ENCODE measurements around the gene PTH1R.

The PTH1R gene

DNA sequence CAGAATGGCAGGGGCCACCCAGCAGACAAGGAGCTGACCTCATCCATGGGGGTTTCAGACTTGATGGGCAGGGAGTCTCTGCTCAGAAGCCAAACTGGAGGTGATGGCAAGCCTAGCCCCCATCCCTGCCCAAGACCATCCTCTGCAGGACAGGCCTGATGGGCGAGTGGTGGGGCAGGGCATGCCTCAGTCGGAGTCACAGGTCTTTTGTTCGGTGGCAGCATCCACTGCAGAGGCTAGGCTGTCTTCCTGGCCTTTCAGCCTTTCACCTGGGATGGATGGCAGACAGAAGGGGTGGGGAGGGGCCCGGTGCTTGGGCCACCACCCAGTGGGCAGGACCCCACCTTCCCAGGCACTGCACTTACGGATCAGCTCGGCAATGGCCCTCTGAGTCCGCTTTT, 44.4 kb downstream of the PTH1R start:
- H3K4me3 ChIP-seq (ENCODE audit: low read depth, low read length) = no peak overlapping the region
- TF ChIP-seq, protein P1, sequence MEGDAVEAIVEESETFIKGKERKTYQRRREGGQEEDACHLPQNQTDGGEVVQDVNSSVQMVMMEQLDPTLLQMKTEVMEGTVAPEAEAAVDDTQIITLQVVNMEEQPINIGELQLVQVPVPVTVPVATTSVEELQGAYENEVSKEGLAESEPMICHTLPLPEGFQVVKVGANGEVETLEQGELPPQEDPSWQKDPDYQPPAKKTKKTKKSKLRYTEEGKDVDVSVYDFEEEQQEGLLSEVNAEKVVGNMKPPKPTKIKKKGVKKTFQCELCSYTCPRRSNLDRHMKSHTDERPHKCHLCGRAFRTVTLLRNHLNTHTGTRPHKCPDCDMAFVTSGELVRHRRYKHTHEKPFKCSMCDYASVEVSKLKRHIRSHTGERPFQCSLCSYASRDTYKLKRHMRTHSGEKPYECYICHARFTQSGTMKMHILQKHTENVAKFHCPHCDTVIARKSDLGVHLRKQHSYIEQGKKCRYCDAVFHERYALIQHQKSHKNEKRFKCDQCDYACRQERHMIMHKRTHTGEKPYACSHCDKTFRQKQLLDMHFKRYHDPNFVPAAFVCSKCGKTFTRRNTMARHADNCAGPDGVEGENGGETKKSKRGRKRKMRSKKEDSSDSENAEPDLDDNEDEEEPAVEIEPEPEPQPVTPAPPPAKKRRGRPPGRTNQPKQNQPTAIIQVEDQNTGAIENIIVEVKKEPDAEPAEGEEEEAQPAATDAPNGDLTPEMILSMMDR (IDR thresholded peaks at IDR 0.05; ENCODE audit: borderline replicate concordance, insufficient read depth, low read depth, low read length) = no peak

DNA sequence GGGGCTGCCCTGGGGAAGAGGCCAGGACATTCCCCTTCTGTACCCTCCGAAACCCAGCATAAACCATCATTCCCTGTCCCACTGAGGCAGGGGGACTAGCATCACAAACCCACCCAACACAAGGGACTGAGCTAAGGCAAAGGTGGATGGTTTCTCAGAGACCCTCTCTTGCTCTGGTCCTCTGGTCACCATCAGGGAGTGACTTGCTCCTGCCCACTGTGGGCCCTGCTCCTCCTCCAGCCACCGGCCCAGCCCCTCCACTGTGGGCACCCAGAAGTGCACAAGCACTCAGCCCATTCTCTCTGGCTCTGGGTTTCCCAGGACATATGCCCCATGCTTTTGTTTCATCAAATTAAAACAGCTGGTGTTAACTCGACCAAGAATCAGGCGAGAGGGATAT, 44.9 kb downstream of the PTH1R start:
- H3K4me3 ChIP-seq (ENCODE audit: low read depth, low read length) = no peak overlapping the region
- TF ChIP-seq, protein P1 (IDR thresholded peaks at IDR 0.05; ENCODE audit: borderline replicate concordance, insufficient read depth, low read depth, low read length) = no peak

DNA sequence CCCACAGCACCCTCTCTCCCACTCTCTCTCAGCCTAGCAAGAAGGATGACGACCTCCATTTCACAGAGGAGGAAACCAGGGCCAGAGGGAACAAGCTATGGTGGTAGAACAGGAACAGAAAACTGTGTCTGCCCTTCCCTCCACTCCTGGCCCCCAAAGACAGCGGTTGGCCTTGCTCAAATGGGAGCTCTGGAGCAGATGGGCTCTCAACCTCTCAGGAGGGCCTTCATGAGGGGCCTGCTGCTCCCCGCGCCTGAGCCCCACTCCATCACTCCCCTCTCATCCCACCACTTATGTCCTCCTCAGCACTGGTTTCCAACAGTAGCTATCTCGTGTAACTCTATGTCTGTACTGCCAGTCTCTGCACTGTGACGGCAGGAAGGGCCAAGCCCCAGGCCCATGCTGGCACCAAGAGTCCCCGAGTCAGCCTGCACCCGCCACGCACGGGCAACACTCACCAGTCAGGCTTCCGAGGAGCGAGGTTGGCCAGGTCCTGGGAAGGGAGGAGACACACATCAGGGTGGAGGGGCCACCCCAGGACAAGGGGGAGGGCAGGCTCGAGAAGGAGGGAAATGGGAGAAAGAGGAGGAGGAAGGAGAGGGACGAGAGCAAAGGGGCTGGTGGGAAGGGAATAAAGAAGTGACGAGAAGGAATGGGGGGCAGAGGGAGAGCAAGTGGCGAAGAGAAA, 45.5 kb downstream of the PTH1R start:
- TF ChIP-seq, protein P1 (IDR thresholded peaks at IDR 0.05; ENCODE audit: borderline replicate concordance, insufficient read depth, low read depth, low read length) = no peak
- no peak overlapping the region for H3K4me3 ChIP-seq (ENCODE audit: low read depth, low read length)

DNA sequence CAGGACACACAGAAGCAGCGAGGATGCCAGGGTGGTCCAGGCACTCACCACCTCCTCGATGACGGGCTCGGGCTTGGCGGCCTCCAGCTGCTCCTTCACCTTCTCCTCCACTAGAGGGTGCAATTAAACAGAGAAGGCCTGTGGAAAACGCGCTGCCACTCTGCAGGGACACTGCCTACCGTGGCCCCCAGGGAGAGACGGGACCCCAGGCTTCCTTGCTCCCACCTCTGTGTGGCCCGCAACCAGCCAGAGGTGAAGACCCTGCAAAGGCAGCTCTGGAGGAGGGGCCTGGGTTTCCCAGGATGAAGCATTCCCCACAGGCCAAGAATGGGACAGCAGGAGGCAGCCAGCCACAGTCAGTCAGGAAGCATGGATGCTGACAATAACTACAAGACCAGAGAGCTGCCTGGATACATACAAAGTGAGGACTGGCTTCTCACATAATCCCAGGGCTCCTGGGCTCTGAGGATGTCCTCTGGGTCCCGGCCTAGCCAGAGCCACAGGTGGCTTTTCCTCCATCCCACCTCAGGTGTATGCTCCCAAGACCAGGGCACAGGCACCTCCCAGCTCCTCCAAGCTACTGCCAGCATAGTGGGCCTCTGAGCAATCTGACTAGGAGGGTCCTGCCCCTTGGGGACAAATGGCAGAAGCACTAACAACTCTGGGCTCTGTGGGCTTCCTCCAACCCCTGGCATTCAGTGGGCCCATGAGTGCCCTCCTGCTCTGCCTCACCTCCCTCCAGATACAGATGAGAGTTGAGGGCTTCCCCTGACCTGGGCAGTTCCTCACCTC, 46.2 kb downstream of the PTH1R start:
- TF ChIP-seq, protein P1 (IDR thresholded peaks at IDR 0.05; ENCODE audit: borderline replicate concordance, insufficient read depth, low read depth, low read length) = peak; percentile 48; the same call in 1 of the 2 replicates
- H3K4me3 ChIP-seq (ENCODE audit: low read depth, low read length) = no peak overlapping the region

DNA sequence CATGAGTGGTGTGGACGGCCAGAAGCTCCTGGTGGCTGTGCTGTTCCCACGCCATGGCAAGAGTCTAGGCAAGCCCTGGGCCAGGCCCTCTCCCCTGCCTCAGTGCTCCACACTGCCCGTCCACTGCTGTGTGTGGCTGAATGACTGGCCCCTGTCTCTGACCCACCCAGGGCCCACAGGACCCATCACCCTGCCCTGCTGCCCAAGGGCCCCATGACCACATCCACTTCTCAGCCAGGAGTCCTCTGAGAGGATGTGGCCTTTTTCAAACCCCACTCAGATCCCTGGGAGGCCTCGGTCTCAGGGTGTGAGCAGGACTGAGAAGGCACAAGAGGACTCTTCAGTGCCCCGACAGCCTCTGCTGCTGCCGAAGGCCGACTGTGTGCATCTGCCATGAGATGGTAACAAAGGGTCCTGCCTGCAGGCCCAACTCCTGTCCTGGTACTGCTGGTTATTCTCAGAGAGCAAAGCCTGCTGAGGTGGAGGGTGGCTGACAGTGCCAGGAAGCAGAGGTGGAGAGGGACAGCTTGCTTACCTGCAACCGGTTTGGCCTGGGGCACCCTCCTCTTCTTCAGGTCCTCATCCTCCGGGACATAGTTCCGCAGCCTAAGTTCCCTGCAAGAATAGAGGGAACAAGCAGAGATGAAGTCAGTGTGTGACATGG, 47.5 kb downstream of the PTH1R start:
- TF ChIP-seq, protein P1 (IDR thresholded peaks at IDR 0.05; ENCODE audit: borderline replicate concordance, insufficient read depth, low read depth, low read length) = no peak
- no peak overlapping the region for H3K4me3 ChIP-seq (ENCODE audit: low read depth, low read length)

DNA sequence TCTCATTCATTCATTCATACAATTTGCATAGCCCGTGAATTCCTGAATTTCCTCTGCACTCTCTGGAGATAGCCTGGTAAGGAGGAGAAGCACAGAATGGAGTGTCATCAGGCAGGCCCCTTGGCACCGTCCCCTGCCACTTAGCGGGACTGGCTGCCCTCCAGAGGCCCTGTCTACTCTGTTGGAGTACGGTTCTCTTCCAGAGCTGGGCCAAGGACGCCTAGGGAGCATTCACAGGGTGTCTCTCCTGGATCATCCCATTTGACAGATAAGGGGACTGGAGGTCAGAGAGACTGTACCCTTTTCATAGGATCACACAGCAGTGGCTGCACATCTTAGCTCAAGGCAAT, 48.0 kb downstream of the PTH1R start:
- H3K4me3 ChIP-seq (ENCODE audit: low read depth, low read length) = no peak overlapping the region
- TF ChIP-seq, protein P1 (IDR thresholded peaks at IDR 0.05; ENCODE audit: borderline replicate concordance, insufficient read depth, low read depth, low read length) = no peak
